HG02885 (cell line): ENCODE measurements around the gene FABP6.
"Not testable (repeated sequence)": the region's sequence is repeated elsewhere in the genome, so short reads cannot be mapped to it uniquely, and the experiment has no call there.

Experiments used
- ATAC-seq: cut with Tn5 transposase; IDR thresholded peaks from one replicate; pipeline ENCODE4 v1.9.1; 2021; ENCODE audit warnings: mild to moderate bottlenecking; ENCODE audit not compliant: unreplicated experiment, poor library complexity

FABP6 gene, protein sequence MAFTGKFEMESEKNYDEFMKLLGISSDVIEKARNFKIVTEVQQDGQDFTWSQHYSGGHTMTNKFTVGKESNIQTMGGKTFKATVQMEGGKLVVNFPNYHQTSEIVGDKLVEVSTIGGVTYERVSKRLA

DNA sequence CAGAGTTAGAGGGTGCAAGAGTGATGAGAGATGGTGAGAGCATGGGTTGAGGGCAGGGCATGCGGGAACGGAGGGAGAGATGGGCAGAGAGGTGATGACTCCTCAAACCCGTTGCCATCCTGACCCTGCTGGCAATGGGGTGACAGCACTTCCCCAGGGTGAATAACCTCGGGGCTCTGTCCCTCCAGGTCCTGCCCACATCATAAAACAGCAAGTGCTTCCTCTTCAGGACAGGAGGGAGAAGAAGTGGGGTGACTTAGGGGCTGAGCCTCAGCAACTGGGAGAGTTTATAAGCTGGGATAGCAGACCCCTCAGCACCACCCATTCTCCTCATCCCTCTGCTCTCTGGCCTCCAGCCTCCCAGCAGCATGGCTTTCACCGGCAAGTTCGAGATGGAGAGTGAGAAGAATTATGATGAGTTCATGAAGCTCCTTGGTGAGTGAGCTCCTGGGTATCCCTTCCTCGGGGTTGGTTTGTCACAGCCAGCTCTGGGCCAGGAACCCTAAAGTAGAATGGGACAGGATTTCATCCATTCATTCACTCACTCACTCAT lies at the start of gene FABP6:
FABP6 (plus strand) TSS at position 317 of the 553 bp plus-strand sequence; CDS start at position 369, 52 bp downstream.
- no peak for ATAC-seq

DNA sequence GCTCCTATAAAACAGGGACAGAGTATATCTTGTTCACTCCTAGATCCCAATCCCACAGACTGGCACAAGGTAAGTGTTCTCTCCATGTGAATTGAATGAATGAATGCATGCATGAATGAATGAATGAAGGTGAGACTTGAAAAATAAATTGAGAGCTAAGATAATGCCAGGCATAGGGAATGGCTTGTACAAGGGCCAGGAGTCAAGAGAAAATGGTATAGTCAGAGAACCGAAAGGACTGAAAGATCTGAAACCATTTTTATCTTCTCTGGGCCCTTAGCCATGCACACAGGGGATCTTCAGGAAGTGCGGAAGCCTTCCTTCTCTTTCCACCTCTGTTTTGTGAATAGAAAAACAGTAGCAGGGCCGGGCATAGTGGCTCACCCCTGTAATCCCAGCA lies 48.4 kb upstream of the FABP6 start:
- no peak for ATAC-seq

DNA sequence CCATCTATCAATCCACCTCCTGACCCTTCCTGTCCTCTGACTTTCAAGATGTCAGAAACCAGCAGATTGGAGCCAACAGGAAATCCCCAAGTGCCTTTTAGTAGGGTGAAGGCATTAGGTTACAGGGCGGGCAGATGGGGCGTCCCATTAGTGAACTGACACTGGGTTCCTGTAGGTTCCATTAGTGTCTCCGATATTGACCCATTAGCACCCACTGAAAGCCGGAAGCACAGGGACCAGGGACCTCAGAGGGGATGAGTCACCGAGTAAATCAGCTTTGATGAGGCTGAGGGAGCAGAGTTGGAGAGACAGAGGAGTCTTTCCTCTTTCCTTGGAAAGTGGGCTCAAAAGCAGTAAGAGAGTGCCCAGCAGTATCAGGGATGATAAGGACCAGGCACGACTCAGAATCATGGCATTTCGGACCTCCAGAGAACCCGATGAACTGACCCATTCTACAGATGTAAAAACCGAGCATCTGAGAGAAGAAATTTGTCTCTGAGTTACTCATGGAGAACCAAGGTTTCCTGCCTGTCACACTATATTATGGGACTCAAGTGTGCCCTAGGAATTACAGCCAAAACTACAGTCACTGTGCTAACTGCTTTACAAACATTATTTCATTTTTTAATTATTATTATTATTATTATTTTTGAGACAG lies 47.2 kb upstream of the FABP6 start:
- no peak for ATAC-seq

DNA sequence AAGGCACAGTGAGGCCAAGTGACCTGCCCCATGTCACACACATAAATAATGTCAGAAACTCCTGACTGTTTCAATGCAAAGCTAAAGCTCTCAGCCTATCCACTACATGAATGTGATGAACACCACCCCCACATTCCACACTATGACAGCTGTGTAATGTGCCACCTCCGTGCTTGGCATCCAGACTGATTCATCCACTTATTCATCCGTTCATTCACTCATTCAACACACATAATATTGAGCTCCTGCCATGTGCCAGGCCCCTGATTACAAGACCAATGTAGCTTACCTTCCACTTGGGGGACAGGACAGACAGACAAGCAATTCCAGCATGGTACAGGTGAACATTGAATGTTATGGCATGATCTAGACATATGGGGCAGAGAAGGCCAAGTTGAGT lies 46.2 kb upstream of the FABP6 start:
- ATAC-seq: no peak

DNA sequence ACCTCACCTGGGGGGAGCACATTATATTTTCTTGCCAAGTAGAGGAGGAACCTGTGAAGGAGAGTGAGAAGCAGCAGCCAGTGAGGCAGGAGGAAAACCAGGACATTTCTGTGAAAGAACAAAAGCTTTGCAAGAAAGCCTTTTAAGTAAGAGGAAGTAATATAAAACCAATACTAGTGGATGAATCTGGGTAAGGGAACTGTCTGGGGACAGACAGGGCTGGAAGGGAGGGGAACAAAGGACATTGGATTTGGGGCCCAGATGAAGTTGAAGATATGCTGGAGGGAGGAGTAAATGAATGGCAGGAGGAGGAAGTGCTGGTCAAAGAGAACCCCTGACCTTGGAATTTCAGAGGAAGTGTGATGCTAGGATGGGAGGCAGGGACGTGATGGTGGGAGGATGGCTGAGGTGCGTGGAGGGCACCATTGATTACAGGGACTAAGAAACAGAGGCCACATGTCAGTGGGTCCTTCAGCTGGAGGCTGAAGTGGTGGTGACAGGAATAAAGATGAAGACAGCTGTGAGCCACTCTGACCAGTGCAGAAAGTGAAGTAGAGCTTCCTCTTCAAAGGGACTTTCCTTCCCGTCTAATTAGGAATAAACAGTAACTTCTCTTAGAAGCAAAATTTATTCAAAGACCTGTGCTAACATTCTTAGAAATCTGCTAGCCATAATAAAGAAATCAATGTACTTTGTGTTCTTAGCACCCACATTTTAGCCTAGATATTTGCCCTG lies 43.5 kb upstream of the FABP6 start:
- ATAC-seq: no peak

DNA sequence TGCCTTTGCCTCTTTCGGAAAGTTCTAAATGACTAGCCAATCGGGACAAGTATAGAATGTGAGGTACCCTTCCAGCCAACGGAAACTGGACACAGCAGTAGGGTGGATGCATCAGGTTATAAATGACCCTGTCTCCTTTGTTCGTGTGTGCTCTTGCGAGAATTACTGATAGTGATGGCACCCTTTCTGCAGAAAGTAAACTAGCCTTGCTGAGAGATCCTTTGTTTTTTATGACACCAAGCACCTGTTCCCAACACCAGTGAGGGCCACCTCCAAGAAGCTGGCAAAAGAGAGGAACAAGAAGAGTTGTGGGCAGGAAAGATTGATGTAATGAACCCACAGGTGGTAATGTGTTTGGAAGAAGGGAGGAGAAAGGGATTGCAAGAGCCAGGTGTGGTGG lies 42.8 kb upstream of the FABP6 start:
- ATAC-seq: no peak

DNA sequence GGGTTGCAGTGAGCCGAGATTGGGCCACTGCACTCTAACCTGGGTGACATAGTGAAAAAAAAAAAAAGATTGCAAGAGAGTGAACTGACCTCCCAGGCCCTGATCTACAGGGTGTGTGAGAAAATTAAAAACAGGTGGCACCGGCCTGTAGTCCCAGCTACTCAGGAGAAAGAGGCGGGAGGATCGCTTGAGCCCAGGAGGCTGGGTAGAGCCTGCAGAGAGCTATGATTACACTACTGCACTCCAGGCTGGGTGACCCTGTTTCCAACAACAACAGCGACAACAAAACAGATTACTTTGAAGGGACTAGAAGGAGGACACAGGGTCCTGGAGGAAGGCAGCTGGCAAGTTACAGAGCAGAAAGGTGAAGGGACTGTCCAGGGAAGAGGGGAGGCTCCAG lies 42.2 kb upstream of the FABP6 start:
- ATAC-seq: no peak

DNA sequence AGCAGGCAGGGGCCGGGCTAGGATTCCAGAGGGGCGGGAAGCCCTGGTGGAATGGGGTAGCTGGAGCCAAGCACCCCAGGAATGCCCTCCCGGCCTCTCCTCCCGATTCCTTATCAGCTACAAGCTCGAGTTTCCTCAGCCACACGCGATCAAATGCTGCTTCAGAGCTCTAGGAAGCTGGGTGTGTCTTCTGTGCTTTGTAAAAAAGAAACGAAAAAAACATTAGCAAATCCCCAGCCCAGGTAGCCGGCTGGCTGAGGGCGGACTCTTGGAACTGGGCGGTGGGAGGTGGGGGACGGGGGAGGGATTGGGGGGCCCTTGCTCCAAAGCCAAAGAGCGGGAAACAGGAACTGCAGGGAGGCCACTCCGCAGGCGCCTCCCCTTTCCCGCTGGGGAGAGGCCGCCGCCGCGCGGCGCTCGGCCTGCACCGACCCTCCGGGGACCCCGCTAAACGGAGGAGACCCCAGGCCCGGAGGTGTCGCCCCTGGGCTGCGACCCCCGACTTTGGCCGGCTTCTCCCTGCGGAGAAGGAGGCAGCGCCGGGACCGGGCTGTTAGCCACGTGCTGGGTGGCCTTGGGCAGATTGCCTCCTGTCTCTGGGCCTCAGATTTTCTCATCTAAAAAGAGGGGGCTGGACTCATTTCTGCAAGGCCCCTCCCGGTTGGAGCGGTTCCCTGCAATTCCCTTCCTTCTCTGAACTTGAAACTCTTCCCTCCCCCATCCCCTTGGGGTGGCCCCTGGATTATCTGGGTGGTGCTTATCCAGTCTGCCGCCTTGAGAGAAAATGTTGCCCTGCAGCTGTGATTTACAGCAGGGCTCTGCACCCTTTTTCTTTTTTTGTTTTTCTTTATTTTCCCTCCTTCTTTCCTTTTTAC lies 40.9 kb upstream of the FABP6 start:
- no peak for ATAC-seq

DNA sequence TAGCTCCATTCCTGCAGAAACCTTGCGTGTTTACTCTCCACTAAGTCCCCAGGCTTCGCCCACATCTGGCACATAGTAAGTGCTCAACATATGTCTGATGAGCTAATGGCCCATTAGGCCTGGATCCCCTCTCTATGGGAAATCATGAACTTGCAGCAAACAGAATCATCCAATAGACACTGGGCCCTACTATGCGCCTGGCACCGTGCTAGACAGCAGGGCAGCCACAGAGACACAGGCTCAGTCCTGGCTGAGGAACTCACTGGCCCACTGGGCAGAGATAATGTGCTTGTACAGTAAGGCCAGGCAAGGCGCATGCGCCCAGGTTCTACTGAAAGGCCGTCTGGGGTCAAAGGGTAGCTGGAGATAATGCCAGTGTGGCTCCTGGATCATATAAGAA lies 36.9 kb upstream of the FABP6 start:
- no peak for ATAC-seq

DNA sequence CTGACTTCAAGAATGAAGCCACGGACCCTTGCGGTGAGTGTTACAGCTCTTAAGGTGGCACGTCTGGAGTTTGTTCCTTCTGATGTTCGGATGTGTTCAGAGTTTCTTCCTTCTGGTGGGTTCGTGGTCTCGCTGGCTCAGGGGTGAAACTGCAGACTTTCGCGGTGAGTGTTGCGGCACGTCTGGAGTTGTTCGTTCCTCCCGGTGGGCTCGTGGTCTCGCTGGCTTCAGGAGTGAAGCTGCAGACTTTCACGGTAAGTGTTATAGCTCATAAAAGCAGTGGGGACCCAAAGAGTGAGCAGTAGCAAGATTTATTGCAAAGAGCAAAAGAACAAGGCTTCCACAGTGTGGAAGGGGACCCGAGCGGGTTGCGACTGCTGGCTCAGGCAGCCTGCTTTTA lies 36.2 kb upstream of the FABP6 start:
- not testable (repeated sequence) for ATAC-seq

DNA sequence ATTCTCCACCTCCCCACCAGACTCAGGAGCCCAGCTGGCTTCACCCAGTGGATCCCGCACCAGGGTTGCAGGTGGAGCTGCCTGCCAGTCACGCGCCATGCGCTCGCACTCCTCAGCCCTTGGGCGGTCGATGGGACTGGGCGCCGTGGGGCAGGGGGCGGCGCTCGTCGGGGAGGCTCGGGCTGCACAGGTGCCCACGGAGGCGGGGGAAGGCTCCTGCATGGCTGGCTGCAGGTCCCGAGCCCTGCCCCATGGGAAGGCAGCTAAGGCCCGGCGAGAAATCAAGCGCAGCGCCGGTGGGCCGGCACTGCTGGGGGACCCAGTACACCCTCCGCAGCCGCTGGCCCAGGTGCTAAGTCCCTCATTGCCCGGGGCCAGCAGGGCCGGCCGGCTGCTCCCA lies 35.5 kb upstream of the FABP6 start:
- not testable (repeated sequence) for ATAC-seq

DNA sequence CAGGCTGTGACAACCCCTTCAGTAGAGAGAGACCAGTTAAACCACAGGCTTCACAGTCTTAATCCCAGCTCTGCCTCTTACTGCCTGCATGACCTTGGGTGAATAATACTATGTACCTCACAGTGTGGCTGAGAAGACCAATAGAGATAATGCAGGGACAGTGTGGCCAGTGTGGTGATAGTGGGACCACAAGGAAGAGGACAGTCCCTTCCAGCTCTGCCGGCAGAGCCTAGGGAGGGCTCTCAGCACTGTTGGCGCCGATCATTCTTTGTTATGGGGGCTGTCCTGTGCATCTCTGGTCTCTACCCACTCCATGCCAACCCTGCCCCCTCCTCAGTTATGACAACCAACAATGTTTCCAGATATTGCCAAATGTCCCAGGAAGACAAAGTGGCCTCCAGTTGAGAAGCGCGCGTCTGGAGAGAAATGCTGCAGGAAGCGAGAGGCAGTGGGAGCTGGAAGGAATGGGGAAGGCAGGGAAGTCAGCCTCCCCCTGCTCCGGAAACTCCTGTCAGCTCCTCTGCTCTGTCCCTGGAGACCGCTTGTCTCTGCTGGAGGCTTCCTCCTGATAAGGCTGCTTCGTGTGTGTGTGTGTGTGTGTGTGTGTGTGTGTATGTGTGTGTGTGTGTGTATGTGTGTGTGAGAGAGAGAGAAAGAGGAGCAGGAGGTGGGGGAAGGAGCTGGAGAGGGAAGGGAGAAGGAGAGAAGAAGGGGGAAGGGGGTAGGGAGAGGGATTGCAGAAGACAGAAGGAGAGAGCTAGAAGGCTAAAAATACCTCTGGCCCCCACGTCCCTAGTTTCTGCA lies 31.8 kb upstream of the FABP6 start:
- no peak for ATAC-seq

DNA sequence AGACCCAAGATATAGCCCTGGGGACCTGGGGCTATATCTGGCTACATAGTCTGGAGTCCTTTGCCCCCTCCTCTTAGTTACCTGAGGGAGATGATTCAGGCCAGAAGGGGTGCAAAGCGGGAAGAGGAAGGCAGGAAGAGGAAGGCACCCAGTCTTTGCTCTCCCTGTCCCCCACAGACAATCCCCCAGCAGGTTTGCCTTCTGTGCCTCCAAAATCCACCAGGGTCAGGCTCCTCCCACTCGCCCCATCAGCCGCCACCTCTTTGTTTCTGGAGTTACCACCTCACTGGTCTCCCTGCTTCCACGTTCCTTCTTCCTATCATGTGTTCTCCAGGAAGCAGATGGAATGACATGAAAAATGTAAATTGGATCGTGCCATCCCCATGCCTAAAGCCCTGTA lies 31.2 kb upstream of the FABP6 start:
- ATAC-seq: no peak

DNA sequence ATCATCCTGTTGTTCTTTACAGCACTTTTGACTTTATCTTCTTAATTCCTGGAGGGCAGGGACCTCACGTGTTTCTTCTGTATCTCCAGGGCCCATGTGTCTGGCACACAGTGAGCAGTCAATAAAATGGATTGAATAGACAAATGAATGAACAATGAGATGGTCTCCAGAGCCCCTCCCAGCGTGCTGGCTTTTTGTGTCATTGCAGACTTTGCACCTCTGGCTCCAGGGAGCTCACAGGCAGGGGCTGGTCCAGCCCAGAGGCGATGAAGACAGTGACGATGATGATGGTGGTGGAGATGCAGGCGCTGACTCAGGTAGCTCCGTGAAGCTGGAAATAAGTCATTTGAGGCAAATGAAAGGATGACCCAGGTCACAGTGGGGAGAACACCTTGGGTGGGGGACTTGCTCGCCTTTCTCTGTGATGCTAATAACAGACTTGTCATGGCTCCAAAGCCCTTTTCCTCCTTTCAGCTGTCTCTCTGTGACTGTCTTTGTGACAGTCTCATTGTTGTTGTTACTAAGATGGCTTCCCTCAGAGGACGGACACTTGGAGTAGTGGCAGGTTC lies 30.4 kb upstream of the FABP6 start:
- no peak for ATAC-seq

DNA sequence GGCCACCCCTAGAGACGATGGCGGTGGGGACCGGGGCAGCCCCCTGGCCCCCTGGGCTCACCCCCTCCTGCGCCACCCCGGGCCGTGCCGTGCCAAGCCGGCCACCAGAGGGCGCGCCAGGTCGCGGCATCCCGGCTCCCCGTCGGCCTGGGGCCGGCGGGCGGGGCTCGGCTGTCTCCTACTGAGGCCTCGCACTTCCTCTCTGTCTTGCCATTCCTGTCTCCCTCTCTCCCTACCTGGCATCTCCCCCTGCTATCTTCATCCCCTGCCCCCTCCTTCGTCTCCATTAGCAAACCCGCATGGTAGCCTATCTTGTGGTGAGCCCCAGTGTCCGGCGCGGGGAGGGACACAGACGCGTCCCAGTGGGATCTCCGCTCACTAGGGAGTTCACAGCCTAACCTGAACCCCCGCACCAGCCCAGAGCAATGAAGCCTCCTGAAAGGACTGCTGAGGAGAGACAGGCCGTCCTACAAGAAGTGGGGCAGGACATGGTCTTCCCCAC lies 29.8 kb upstream of the FABP6 start:
- ATAC-seq: peak; percentile 94

DNA sequence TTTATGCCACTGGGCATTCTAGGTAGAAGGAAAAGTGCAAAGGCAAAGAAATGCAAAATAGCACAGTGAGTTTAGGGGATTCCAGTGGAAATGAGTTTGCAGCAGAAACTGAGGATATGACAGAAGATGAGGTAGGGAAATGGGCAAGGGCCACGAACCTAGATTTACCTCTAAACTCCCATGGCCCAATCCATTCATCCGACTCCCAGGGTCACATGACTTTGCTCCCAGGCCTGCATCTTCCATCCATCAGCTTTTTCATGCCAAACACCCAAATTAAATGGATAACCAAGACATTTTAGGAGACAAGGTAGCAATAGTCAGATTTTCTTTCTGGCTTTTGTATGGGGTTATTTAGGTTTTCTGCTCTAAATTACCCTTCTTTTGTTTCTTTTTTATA lies 22.2 kb upstream of the FABP6 start:
- no peak for ATAC-seq

DNA sequence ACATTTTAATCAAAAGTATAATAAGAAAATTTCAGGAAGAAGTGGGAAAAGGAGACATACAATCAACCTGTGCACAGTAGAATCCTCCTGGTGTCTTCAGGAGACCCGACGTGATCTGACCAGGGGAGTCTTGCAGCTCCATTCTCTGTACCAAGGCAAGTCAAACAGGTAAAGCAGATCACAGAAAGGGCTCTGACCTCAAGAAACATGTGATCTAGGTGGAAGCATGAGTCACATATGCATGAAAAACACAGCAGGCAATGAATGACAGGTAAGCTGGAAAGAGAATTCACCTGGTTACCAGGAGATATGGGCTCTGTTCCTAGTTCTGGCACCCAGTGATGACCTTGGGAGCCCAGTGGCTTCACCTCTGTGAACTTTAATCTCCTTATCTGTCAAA lies 19.4 kb upstream of the FABP6 start:
- ATAC-seq: no peak

DNA sequence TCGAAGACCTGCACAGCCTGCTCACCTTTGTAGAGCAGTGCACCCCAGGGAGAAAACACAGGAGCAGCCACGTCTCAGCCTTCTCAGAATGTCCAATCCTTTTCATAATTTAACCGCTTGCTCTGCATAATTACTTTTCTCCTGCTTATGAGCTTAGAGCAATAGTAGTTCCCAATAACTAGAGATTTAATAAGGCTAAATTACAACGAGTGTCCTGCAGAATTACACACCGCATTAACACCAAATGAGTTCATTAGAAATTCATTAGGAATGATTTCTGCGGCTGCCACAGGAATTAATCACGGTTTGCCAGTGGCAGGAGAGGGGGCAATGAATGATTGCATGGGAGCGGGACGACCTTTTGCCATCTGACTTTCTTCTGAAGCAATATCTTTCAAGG lies 18.7 kb upstream of the FABP6 start:
- no peak for ATAC-seq

DNA sequence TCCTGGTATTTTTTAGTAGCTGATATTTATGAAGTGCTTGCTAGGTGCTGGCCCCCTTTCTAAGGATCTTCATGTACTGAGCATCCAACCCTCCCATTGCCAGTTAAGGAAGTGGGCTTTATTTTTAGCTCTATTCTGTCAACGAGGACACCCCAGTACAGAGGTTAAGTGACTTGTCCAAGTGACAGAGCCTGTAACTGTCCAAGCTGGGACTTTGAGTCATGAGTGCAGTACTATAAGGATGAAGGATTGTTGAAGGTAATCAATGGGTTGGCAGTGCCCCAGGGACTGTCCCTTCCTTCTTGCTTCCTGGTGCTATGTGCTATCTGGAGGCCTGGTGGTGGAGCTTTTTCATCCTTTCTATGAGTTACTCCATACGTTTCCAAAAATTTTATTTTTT lies 18.0 kb upstream of the FABP6 start:
- ATAC-seq: no peak
